NCI-H748 treated with DMSO at 0.1 percent for 48 hours (cell line): ENCODE data around the gene CD58.
"Not testable (repeated sequence)": the region's sequence is repeated elsewhere in the genome, so short reads cannot be mapped to it uniquely, and the experiment has no call there.

Experiments
- DNase-seq: peaks from one replicate; lab custom pipeline; 2025; lab: John Stamatoyannopoulos, UW

The CD58 gene

GRCh38 chr1:116569776-116570357 lies 959 bp downstream of the CD58 start:
- DNase-seq, result no peak

DNA sequence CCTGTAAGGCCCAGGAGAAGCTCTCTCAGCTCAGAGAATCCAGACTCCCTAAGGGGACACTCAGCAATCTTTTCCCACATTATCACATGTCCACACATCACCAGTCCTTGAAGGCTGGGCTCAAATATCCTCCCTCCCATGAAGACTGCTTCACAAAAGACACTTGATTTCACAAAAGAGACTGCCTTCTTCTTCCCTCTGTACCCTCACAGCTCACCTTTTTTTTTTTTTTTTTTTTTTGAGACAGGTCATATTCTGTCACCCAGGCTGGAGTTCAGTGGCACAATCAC lies 1.5 kb downstream of the CD58 start:
- no peak for DNase-seq

- no peak for DNase-seq
Measured at GRCh38 chr1:116568662-116569380, 2.0 kb downstream of the CD58 start.

DNA sequence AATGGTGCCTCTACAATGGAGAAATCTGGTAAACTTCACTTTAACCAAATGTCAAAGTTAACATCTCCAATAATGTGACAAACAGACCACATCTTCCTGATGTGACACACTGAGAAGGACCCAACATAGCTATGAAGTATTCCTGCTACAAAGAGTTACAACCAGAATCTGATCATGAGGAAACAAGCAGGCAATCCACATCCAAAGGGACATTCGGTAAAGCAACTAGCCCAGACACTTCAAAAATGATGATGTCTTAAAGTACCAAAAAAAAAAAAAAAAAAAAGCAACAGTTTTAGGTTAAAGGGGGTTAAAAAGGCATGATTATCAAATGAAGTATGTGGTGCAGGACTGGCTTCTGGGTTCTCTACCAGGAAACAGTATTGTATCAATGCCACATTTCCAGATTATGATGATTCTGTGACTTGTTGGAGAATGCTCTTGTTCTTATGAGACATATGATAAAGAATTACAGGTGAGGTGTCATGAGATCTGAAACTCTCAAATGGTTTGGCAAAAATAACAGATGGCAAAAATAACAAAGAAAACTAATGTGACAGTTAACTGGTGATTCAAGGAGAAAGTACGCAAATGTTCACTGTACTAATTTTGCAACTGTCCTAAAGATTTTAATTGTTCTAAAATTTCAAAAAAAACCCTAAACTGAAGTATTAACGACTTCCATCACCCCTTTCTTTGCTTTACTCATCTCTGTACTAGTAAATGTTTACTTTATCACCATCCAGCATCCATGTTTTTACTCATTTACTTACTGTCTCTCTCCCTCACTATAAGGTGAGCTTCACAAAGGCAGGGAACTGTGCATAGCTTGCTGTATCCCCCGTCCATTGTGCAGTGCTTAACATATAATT lies 2.8 kb downstream of the CD58 start:
- DNase-seq, result no peak

DNA sequence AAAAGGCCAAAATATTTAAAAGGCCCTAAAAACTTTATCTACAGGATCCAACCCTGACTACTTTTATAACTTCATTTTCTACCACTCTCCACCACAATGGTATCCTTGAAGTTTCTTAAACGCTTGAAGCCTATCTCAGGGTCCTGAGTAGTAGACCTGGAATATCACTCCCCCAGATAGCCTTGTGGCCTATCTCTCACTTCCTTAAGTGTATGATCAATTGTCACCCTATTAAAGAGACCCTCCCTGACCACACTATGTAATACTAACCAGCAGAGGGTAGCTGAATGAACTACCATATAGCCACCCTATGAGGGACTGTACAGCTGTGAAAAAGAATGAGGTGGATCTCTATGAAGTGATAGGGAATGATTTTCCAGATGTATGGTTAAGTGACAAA lies 5.6 kb downstream of the CD58 start:
- DNase-seq, result no peak

GRCh38 chr1:116564426-116564825 lies 6.4 kb downstream of the CD58 start:
- DNase-seq, result no peak

DNA sequence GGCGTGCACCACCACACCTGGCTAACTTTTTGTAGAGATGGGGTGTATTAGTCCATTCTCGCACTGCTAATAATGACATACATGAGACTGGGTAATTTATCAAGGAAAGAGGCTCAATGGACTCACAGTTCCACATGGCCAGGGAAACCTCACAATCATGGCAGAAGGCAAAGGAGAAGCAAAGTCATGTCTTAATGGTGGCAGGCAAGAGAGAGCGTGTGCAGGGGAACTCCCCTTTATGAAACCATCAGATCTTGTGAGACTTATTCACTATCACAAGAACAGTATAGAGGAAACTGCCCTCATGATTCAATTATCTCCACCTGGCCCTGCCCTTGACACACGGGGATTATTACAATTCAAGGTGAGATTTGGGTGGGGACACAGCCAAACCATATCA lies 8.4 kb downstream of the CD58 start:
- not testable (repeated sequence) for DNase-seq

- no peak for DNase-seq
Measured at GRCh38 chr1:116561563-116561962, 9.3 kb downstream of the CD58 start.

DNA sequence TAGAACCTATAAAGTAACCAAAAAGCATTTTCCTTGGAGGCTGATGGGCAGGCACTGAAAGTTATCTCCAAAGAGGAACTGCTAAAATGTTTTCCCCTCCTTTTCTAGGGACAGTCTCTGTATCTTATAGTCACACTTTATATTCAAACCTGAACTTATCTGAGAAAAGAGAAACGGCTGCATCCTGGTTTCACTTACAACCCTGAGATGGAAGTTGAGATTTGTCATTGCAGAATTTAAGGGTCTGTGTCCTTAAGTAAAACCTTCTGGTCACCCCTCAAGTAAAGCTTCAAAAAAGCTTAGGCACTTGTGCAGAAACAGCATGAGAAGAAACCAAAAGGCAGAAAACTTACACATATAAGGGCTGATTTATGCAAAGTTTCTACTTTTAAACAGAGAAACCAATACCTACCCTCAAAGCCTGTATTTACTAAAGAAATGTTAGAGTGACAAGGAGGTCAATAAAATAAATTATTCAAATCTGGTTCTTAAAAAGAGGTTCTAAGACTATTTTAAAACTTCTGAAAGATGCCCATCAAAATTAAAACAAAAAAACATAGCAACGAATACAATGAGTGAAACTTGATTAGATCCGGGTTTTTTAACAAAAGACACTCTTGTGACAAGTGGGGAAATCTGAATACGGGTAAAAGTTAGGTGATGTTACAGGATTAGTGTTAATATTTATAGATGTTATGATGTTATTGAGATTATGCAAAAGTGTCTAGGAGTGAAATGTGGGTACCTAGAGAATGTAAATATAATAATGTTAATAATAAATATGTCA lies 9.9 kb downstream of the CD58 start:
- no peak for DNase-seq

DNA sequence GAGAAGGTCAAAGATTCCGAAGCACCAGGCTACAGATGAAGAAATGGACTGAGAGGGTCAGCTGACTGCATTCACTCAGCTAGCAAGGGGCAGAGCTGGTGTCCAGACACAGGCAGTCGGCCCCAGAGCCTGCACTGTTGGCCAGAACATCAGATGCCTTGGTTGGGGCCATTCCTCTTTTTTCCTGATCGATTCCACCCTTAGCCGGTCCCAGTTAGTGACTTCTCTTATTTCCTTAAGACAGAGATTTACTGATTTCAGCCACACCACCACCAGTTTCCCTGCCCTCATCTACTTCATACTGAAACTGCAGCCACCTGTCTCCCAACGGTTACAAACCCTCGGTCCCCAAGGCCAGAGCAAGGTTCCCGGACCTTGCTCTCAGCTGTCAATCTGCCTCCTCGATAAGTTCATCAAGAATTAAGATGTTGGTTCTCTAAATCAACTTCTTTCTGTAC lies 11.5 kb downstream of the CD58 start:
- DNase-seq, result no peak

- no peak for DNase-seq
Measured at GRCh38 chr1:116558571-116558970, 12.3 kb downstream of the CD58 start.

DNA sequence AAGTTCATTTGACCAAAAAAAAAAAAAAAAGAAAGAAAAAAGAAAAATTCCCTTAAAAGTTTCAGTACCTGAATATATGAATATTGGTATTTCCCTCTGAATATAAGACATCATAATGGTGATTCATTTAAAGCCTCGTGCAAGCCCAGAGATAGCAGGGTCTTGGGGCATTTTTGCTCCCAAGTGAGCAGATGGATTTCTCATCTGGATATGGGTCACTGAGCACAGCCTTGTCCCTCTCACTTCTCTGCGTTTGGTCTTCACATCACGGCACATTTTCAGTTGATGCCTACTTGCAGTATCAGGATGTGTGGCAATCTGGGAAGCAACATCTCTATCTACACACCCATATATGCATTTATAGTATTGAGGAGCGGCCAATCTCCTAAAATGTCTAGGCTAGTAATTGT lies 12.7 kb downstream of the CD58 start:
- no peak for DNase-seq

DNA sequence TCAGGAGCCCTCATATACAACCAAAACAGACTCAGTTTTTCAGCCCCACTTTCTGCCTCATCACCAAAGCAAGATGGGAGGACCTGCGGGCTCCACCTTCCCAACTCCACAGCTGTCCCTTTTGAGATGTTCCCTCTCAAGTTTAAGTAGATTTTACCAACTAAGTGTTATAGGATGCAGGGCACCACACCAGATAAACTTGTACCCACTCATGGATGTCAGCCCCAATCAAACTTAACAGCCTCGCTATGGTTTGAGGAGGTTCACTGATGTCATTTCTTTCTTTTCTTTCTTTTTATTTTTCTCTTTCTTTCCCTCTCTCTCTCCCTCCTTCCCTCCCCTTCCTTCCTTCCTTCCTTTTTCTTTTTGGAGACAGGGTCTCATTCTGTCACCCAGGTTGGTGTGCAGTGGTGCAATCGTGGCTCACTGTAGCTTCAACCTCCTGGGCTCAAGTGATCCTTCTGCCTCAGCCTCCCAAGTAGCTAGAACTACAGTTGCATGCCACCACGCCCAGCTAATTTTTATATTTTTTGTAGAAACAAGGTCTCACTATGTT lies 13.4 kb downstream of the CD58 start:
- no peak for DNase-seq

GRCh38 chr1:116556289-116557006 lies 14.4 kb downstream of the CD58 start:
- no peak for DNase-seq

- DNase-seq, result no peak
Measured at GRCh38 chr1:116554924-116555323, 15.9 kb downstream of the CD58 start.

- no peak for DNase-seq
Measured at GRCh38 chr1:116553386-116554115, 17.3 kb downstream of the CD58 start.

DNA sequence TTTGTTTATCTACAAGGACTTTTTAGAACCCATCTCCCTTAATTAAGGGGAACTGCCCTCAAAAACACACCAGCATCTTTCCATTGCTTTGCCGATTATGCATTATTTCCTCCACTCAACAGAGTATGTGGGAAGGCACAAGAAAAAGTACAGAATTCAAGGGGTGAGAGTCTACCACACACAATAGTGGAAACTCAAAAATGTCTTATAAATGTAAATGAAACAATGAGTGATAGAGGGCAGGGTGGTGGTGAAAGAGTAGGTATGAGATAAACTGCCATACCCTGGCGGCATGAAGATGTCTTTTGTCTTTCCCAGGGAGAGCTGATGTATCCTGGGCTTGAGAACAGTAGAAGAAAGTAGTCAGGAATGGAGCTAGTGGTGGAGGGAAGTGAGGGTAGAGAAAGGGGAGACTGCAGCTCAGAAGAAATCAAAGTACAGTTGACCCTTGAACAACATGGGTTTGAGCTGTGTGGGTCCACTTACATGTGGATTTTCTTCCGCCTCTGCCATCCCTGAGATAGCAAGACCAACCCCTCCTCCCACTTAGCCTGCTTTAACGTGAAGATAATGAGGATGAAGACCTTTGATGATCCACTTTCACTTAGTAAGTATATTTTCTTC lies 24.4 kb downstream of the CD58 start:
- DNase-seq, result no peak

DNA sequence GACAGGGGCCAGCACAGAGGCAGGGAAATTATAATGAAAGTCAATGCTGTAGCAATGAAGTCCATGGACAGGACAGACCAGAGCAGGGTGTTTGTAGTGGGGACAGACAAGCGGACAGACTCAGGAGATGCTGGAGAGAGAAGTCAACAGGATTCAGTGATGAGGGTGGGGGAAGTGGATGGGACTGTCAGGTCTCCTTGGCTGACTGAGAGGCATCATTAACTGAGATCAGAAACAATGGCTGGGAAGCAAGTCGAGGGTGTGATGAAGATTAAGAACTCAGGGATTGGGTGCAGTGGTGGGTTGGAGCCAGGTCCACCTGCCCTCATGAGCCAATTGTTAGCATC lies 25.5 kb downstream of the CD58 start:
- no peak for DNase-seq

GRCh38 chr1:116544588-116545358 lies 26.1 kb downstream of the CD58 start:
- DNase-seq, result no peak

DNA sequence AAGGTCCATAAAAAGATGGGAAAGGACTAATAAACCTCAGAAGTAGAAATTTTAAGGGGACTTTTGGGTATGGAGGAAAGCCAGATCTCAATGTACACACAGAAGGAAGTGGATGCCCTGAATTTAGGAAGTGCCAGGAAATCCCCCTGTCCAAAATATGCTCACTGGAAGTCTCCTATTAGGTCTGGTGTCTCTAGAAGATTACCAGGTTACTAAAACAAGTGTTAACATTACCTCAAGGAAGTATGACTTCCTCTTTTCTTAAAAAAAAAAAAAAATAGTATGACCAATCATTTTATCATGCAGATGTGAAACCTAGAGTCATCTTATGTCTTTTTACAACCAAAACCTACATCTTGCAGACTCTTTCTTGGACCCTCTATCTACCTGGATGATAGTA lies 30.7 kb downstream of the CD58 start:
- no peak for DNase-seq
